SK-N-SH treated with all-trans-retinoic acid at 6 μM for 48 hours (cell line): Measurements from ENCODE around the gene ADM.
A peak's percentile ranks its signal among the peaks of the same experiment; 100 is the strongest.

Experiments used
- ATAC-seq: fragments of 200-7000 bp; cut with Tn5 transposase; 3 replicates; pipeline ENCODE4 v1.9.1; 2020; ENCODE audit warnings: mild to moderate bottlenecking, moderate library complexity
- ARNTL ChIP-seq: fragments of 450-650 bp; formaldehyde crosslinking; IDR thresholded peaks from 2 replicates; pipeline ENCODE4 v1.5.0; 2020; ENCODE audit warnings: low read depth, mild to moderate bottlenecking, moderate library complexity, borderline replicate concordance
- BACH2 ChIP-seq: fragments of 250-450 bp; sonication (Bioruptor Pico); IDR thresholded peaks from 2 replicates; pipeline ENCODE4 v1.9.0; 2021; ENCODE audit warnings: mild to moderate bottlenecking, borderline replicate concordance
- CSDC2 ChIP-seq: fragments of 250-450 bp; sonication (Bioruptor Pico); IDR thresholded peaks from 2 replicates; pipeline ENCODE4 v1.5.0; 2020; ENCODE audit warnings: mild to moderate bottlenecking, moderate library complexity
- CSRNP3 ChIP-seq: fragments of 250-450 bp; sonication (Bioruptor Pico); IDR thresholded peaks from 2 replicates; pipeline ENCODE4 v1.5.1; 2021; ENCODE audit warnings: mild to moderate bottlenecking, moderate library complexity
- ESRRG ChIP-seq: fragments of 250-450 bp; sonication (Bioruptor Pico); IDR thresholded peaks from 2 replicates; pipeline ENCODE4 v1.6.1; 2021; ENCODE audit warnings: mild to moderate bottlenecking
- ISL1 ChIP-seq: fragments of 250-450 bp; sonication (Bioruptor Pico); IDR thresholded peaks from 2 replicates; pipeline ENCODE4 v2.1.2; 2022; ENCODE audit warnings: mild to moderate bottlenecking, moderate library complexity
- OSR1 ChIP-seq: fragments of 250-450 bp; sonication (Bioruptor Pico); IDR thresholded peaks from 2 replicates; pipeline ENCODE4 v1.8.0; 2022; ENCODE audit warnings: moderate library complexity, mild to moderate bottlenecking, inconsistent platforms
- PATZ1 ChIP-seq: fragments of 250-450 bp; sonication (Bioruptor Pico); IDR thresholded peaks from 2 replicates; pipeline ENCODE4 v1.8.0; 2020; ENCODE audit warnings: mild to moderate bottlenecking, moderate library complexity, borderline replicate concordance
- POU6F1 ChIP-seq: fragments of 250-450 bp; sonication (Bioruptor Pico); IDR thresholded peaks from 2 replicates; pipeline ENCODE4 v1.8.0; 2021; ENCODE audit warnings: low read depth, mild to moderate bottlenecking, moderate library complexity, borderline replicate concordance
- PPARA ChIP-seq: fragments of 250-450 bp; sonication (Bioruptor Pico); IDR thresholded peaks from 2 replicates; pipeline ENCODE4 v1.5.0; 2020; ENCODE audit warnings: mild to moderate bottlenecking, borderline replicate concordance
- RARB ChIP-seq: fragments of 250-450 bp; sonication (Bioruptor Pico); IDR thresholded peaks from 2 replicates; pipeline ENCODE4 v1.8.0; 2021; ENCODE audit warnings: mild to moderate bottlenecking, moderate library complexity
- SNAI2 ChIP-seq: fragments of 250-450 bp; sonication (Bioruptor Pico); IDR thresholded peaks from 2 replicates; pipeline ENCODE4 v1.5.0; 2020; ENCODE audit warnings: mild to moderate bottlenecking, moderate library complexity
- TCF4 ChIP-seq: fragments of 250-450 bp; sonication (Bioruptor Pico); IDR thresholded peaks from 2 replicates; pipeline ENCODE4 v1.8.0; 2021; ENCODE audit warnings: mild to moderate bottlenecking, moderate library complexity, borderline replicate concordance
- TOX ChIP-seq: fragments of 250-450 bp; sonication (Bioruptor Pico); IDR thresholded peaks from 2 replicates; pipeline ENCODE4 v1.8.0; 2021; ENCODE audit warnings: mild to moderate bottlenecking, moderate library complexity, borderline replicate concordance
- ZC3H10 ChIP-seq: fragments of 250-450 bp; sonication (Bioruptor Pico); IDR thresholded peaks from 2 replicates; pipeline ENCODE4 v1.5.1; 2021; ENCODE audit warnings: mild to moderate bottlenecking, moderate library complexity
- ZFP3 ChIP-seq: fragments of 250-450 bp; sonication (Bioruptor Pico); IDR thresholded peaks from 2 replicates; pipeline ENCODE4 v1.5.0; 2020; ENCODE audit warnings: mild to moderate bottlenecking, moderate library complexity
- ZFP30 ChIP-seq: fragments of 450-650 bp; formaldehyde crosslinking; IDR thresholded peaks from 2 replicates; pipeline ENCODE4 v1.5.0; 2022; ENCODE audit warnings: mild to moderate bottlenecking, moderate library complexity
- ZNF565 ChIP-seq: fragments of 450-650 bp; formaldehyde crosslinking; conservative IDR thresholded peaks from 2 replicates; pipeline ENCODE4 v1.5.0; 2020; ENCODE audit warnings: low read depth, mild to moderate bottlenecking, moderate library complexity
- ZNF70 ChIP-seq: fragments of 450-650 bp; formaldehyde crosslinking; IDR thresholded peaks from 2 replicates; pipeline ENCODE4 v1.5.0; 2020; ENCODE audit warnings: mild to moderate bottlenecking, moderate library complexity
- ZNF8 ChIP-seq: fragments of 450-650 bp; formaldehyde crosslinking; IDR thresholded peaks from 2 replicates; pipeline ENCODE4 v1.5.0; 2020; ENCODE audit warnings: mild to moderate bottlenecking, moderate library complexity
- TF ChIP-seq, protein P1 (sequence below): fragments of 250-450 bp; sonication (Bioruptor Pico); IDR thresholded peaks from 2 replicates; pipeline ENCODE4 v1.5.0; 2020; ENCODE audit warnings: mild to moderate bottlenecking, moderate library complexity

The ADM gene

GRCh38 chr11:10311802-10312201, 6.9 kb downstream of the ADM start:
- ATAC-seq = no peak
- TF ChIP-seq ZFP30 (CRISPR knock-in tag) (no peak), ARNTL (no peak), ISL1 (no peak), ZC3H10 (CRISPR knock-in tag) (no peak), CSRNP3 (no peak), ZNF565 (no peak), ZNF8 (CRISPR knock-in tag) (no peak), TCF4 (CRISPR knock-in tag) (no peak), ZNF70 (CRISPR knock-in tag) (no peak), TOX (CRISPR knock-in tag) (no peak), PPARA (no peak), SNAI2 (CRISPR knock-in tag) (no peak), ZFP3 (CRISPR knock-in tag) (no peak), POU6F1 (CRISPR knock-in tag) (no peak), OSR1 (CRISPR knock-in tag) (no peak), CSDC2 (CRISPR knock-in tag) (no peak), RARB (CRISPR knock-in tag) (no peak), PATZ1 (CRISPR knock-in tag) (no peak)
- TF ChIP-seq, protein P1, sequence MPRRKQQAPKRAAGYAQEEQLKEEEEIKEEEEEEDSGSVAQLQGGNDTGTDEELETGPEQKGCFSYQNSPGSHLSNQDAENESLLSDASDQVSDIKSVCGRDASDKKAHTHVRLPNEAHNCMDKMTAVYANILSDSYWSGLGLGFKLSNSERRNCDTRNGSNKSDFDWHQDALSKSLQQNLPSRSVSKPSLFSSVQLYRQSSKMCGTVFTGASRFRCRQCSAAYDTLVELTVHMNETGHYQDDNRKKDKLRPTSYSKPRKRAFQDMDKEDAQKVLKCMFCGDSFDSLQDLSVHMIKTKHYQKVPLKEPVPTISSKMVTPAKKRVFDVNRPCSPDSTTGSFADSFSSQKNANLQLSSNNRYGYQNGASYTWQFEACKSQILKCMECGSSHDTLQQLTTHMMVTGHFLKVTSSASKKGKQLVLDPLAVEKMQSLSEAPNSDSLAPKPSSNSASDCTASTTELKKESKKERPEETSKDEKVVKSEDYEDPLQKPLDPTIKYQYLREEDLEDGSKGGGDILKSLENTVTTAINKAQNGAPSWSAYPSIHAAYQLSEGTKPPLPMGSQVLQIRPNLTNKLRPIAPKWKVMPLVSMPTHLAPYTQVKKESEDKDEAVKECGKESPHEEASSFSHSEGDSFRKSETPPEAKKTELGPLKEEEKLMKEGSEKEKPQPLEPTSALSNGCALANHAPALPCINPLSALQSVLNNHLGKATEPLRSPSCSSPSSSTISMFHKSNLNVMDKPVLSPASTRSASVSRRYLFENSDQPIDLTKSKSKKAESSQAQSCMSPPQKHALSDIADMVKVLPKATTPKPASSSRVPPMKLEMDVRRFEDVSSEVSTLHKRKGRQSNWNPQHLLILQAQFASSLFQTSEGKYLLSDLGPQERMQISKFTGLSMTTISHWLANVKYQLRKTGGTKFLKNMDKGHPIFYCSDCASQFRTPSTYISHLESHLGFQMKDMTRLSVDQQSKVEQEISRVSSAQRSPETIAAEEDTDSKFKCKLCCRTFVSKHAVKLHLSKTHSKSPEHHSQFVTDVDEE = no peak

GRCh38 chr11:10314199-10315072, 9.6 kb downstream of the ADM start:
- TF ChIP-seq POU6F1 (CRISPR knock-in tag) (no peak), ESRRG (no peak), ZNF565 (no peak), ZFP30 (CRISPR knock-in tag) (no peak), ISL1 (no peak), ZNF8 (CRISPR knock-in tag) (no peak), BACH2 (CRISPR knock-in tag) (no peak), SNAI2 (CRISPR knock-in tag) (no peak), ARNTL (no peak)
- peak; percentile 98 for ATAC-seq

GRCh38 chr11:10315083-10315482, 10.2 kb downstream of the ADM start:
- ATAC-seq = no peak
- no peak for TF ChIP-seq OSR1 (CRISPR knock-in tag)
- TF ChIP-seq ZFP30 (CRISPR knock-in tag) = no peak
- TF ChIP-seq ISL1 = no peak
- TF ChIP-seq SNAI2 (CRISPR knock-in tag) = no peak
- TF ChIP-seq ZNF8 (CRISPR knock-in tag) = no peak
- TF ChIP-seq ARNTL = no peak
